ENCODE results near the gene AP1G2. TPM values are rescaled to one million over a fixed set of nuclear protein-coding genes. Genes with fewer than 3 reads are reported as not detected.
A peak's percentile ranks its signal among the peaks of the same experiment; 100 is the strongest.

Gene AP1G2
- total and polyA plus RNA-seq, 2 of the 13 experiments (the other 11 are each of a cell fraction or from before 2014, with no cell fraction given) = 96.9 to 611 TPM

DNA sequence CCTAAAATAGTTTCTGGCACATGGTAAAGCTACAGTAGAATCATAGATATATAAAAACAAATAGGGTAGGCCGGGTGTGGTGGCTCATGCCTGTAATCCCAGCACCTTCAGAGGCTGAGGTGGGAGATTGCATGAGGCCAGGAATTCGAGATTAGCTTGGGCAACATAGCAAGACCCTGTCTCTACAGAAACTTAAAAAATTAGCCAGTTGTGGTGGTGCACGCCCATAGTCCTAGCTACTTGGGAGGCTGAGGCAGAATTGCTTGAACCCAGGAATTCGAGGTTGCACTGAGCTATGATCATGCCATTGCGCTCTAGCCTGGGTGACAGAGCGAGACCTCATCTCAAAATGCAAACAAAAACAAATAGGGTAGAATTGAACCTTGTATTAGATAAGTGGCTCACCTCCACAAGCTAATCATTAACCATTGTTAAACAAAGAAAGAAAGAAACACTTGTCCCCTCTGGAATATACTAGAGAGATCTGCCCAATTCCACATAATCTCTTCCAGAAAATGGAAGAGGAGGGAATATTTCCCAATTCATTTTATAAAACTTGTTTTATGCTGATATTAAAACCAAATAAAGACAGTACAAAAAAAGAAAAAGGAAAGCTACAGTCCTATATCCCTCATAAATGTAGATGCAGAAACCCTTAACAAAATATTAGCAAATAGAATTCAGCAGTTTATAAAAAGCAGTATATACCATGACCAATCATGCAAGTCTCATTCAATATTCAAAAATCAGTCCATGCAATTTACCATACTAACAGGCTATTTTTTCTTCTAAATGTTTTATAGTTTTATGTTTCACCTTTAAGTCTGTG, 45.9 kb upstream of the AP1G2 start (continued):
- TF ChIP-seq ZNF263 (CRISPR knock-in tag; IDR thresholded peaks at IDR 0.05) (peak; percentile 35; the same call in 1 of the 2 replicates), ATF1 (CRISPR knock-in tag; IDR thresholded peaks at IDR 0.05) (peak; percentile 49; the same call in 1 of the 2 replicates), HCFC1 (IDR thresholded peaks at IDR 0.05; ENCODE audit: low read depth, low read length) (no peak), POLR2G (IDR thresholded peaks at IDR 0.05; ENCODE audit: low read depth, low read length) (peak; percentile 37; the same call in 1 of the 2 replicates), ZBTB42 (CRISPR knock-in tag; IDR thresholded peaks at IDR 0.05) (no peak), ONECUT2 (CRISPR knock-in tag; IDR thresholded peaks at IDR 0.05) (no peak), NKX3-1 (CRISPR knock-in tag; IDR thresholded peaks at IDR 0.05) (peak; percentile 6; the same call in 1 of the 2 replicates), ZNF710 (CRISPR knock-in tag; IDR thresholded peaks at IDR 0.05; ENCODE audit: borderline replicate concordance) (no peak), ZBTB20 (CRISPR knock-in tag; IDR thresholded peaks at IDR 0.05; ENCODE audit: borderline replicate concordance, low read depth) (no peak), PHF21A (CRISPR knock-in tag; IDR thresholded peaks at IDR 0.05) (peak; percentile 81), PHF5A (CRISPR knock-in tag; IDR thresholded peaks at IDR 0.05; ENCODE audit: low read depth, unreplicated experiment) (peak; percentile 58), ELF4 (CRISPR knock-in tag; IDR thresholded peaks at IDR 0.05; ENCODE audit: borderline replicate concordance) (peak; percentile 9; the same call in 1 of the 2 replicates), PHF8 (CRISPR knock-in tag; IDR thresholded peaks at IDR 0.05) (0 out of 2 replicates have a peak, but pooled peaks have one; percentile 33), ZSCAN25 (CRISPR knock-in tag; IDR thresholded peaks at IDR 0.05) (peak; percentile 46; the same call in 1 of the 2 replicates), MEIS2 (CRISPR knock-in tag; IDR thresholded peaks at IDR 0.05) (no peak), TEAD2 (CRISPR knock-in tag; IDR thresholded peaks at IDR 0.05) (no peak), EEA1 (CRISPR knock-in tag; IDR thresholded peaks at IDR 0.05; ENCODE audit: borderline replicate concordance) (no peak), JUND (CRISPR knock-in tag; IDR thresholded peaks at IDR 0.05) (no peak), DR1 (CRISPR knock-in tag; IDR thresholded peaks at IDR 0.05) (no peak), HMGXB4 (CRISPR knock-in tag; IDR thresholded peaks at IDR 0.05; ENCODE audit: borderline replicate concordance in 1 of 2, low read depth in 1 of 2) (peak; percentile 49 to 76; a peak in 2 of 4 replicates), CCDC6 (CRISPR knock-in tag; IDR thresholded peaks at IDR 0.05) (peak; percentile 38; the same call in 1 of the 2 replicates)
- TF ChIP-seq, protein P1, sequence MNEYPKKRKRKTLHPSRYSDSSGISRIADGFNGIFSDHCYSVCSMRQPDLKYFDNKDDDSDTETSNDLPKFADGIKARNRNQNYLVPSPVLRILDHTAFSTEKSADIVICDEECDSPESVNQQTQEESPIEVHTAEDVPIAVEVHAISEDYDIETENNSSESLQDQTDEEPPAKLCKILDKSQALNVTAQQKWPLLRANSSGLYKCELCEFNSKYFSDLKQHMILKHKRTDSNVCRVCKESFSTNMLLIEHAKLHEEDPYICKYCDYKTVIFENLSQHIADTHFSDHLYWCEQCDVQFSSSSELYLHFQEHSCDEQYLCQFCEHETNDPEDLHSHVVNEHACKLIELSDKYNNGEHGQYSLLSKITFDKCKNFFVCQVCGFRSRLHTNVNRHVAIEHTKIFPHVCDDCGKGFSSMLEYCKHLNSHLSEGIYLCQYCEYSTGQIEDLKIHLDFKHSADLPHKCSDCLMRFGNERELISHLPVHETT (CRISPR knock-in tag; conservative IDR thresholded peaks at IDR 0.05) = 0 out of 2 replicates have a peak, but pooled peaks have one; percentile 47
- TF ChIP-seq, protein P2, sequence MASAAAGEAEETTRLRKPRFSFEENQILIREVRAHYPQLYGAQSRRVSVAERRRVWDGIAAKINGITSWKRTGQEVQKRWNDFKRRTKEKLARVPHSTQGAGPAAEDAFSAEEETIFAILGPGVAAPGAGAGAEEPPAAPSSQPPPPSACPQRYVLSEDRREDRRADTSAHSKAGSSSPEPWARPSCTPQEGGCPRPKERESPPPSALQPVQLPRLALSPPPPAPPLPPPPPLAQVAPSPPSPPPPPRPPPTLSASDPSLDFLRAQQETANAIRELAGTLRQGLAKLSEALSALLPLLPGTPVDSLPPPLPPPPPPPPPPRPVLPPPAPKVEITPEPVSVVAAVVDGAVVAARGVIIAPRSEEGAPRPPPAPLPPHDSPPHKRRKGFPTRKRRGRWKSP (CRISPR knock-in tag; IDR thresholded peaks at IDR 0.05) = peak; percentile 92
